DMS53 treated with DMSO at 0.1 percent for 48 hours (cell line): Measurements from ENCODE around the gene IQCH.
"Not testable (repeated sequence)": the region's sequence is repeated elsewhere in the genome, so short reads cannot be mapped to it uniquely, and the experiment has no call there.

Experiments
- DNase-seq: peaks from one replicate; lab custom pipeline; 2025; ENCODE audit not compliant: unreplicated experiment; lab: John Stamatoyannopoulos, UW

IQCH gene

DNA sequence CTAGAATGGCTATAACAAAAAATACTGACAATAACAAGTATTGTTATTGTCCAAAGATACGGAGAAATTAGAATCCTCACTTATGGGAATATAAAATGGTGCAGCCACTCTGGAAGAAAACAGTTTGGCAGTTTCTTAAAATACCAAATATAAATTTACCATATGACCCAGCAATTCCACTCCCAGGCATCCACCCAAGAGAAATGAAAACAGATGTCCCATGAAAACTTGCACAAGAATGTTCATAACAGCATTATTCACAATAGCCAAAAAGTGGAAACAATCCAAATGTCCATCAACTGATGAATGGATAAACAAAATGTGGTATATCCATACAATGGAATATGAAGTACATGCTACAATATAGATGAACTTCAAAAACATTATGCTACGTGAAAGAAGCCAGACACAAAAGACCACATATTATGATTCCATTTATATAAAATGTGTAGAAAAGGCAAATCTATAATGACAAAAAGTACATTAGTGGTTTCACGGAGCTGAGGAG, 9.6 kb upstream of the IQCH start:
- DNase-seq, result no peak

DNA sequence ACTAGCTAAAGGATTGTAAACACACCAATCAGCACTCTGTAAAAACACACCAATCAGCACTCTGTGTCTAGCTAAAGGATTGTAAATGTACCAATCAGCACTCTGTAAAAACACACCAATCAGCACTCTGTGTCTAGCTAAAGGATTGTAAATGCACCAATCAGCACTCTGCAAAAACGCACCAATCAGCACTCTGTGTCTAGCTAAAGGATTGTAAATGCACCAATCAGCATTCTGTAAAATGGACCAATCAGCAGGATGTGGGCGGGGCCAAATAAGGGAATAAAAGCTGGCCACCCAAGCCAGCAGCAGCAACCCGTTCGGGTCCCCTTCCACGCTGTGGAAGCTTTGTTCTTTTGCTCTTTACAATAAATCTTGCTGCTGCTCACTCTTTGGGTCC, 8.0 kb upstream of the IQCH start:
- DNase-seq, result not testable (repeated sequence)

DNA sequence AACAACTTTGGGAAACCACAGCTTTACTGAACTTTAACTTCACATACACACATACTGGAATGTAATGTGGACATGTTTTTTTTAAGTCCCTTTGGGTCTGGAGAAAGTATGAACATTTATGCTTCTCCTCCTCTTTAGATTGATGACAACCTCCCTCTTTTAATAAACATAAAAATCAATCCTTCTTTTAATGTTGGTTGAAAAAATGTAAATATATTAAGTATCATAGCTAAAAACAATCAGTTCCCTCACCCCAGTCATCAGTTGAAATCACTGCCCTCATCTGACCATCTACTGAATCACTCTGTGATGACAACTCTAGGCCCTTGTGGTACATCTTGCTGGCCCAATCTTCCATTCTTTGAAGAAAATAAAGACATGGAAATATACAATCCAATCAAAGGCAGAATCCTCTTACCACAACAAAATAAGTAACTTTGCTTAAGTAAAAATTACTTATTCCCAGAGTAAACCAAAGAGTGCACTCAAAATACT, 6.5 kb upstream of the IQCH start:
- no peak for DNase-seq

DNA sequence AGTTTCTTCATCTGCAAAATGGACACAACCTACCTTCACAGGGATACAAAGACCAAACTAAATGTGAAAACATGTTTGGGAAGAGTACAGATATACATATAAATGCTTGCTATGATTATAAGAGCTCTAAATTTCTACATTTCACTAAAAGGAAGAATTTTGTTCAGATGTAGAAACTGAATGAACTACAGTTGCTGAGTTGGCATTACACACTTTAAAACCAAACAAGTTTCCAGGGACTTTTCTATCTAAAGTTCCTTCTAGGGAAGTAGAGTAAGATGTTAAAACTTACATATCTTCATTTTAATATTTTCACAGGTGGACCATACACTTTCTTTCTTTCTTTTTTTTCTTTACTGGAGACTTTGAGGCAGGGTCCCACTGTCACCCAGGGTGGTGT, 4.8 kb upstream of the IQCH start:
- no peak for DNase-seq

DNA sequence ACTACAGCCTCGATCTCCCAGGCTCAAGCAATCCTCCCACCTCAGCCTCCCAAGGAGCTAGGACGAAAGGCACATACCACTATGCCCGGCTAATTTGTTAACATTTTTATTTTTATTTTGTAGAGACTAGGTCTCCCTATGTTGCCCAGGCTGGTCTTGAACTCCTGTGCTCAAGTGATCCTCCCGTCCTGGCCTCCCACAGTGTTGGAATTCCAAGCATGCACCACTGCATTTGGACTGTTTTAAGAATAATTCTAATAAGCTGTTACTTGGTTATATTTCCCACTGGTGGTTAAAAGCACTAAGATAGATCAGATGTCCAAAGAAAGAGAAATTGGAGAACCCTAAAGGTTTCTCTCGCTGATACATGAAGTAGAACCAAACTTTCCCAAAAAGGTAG, 3.3 kb upstream of the IQCH start:
- no peak for DNase-seq

DNA sequence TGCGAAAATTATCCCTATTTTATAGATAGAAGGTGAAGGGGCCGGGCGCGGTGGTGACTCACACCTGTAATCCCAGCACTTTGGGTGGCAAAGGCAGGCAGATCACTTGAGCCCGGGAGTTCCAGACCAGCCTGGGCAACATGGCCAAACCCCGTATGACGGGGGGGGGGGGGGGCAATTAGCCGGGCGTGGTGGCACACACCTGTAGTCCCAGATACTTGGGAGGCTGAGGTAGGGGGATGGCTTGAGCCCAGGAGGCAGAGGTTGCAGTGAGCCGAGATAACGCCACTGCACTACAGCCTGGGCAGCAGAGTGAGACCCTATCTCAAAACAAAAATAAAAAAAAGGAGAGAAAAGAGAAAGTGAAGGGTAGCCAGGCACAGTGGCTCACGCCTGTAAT, 1.5 kb upstream of the IQCH start:
- no peak for DNase-seq

DNA sequence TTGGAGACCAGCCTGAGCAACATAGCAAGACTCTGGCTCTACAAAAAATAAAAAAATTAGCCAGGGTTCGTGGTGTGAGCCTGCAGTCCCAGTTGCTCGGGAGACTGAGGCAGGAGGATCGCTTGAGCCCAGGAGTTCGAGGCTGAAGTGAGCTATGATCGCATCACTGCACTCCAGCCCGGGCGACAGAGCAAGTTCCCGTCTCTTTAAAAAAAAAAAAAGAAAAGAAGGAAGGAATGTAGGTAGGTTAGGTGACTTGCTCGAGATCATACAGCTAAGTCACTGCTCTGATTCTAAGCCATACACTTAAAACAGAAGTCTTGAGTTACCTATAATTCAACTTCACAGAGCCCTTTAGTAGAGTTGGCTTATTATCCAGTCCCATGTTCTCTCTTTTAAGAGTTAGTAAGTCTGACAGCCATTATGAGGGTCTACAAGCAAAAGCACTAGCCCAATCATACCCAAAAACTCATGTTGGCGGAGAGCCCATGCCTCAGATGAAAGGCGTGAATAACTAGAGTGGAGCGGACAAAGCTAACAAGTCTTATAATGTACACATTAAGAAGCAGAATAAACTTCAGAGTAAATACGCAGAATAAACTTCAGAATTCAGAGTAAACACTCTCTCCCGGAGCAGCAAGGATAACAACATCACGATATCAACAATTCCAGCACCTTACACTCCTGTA, 893 bp upstream of the IQCH start:
- DNase-seq, result no peak

DNA sequence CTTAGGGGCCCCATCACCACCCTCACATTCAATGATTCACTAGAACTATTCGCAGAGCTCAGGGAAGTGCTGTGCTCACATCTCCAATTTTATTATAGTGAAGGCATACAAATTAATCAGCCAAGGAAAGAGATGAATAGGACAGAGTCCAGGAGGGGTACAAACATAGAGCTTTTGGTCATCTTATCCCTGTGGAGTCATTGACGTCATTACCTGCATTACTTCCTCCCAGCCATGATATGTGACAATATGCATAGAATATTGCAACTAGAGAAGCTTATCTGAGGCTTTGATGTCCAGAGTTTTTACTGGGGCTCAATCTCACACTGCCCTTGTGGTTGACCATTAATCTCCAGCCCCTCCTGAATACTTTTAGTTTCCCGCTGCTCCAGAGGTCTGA, 1.5 kb downstream of the IQCH start:
- DNase-seq, result no peak

DNA sequence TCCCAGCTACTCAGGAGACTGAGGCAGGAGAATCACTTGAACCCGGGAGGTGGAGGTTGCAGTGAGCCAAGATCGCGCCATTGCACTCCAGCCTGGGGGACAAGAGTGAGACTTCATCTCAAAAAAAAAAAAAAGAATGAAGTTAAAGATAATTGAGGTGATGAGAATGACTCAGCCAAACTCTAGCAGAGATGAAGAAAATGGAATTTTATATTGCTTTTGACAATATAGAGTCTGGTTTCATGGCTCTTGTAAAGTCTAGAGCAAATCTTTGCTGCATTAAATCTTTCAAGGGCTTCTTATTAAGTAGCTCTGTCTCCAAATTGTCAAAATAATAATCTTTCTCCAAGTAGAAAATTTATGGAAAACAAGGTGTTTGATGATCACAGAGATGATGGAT, 3.8 kb downstream of the IQCH start:
- DNase-seq, result not testable (repeated sequence)

DNA sequence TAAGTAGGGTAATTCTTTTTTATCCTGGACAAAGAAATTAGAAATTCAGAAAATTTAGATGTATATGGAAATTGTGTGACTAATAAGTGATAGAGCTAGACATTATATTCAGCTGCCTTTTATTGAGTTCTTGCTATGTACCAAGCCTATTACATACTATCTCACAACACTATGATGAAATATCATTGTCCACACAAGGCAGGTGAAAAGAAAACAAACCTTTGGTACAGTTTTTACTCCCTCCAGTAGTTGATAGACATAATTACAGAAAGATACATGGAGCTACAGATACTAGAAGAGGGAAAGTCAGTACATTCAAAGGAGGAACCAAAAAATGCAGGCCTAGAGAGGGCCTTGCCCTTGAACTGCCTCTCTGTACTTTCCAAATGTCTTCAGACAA, 4.8 kb downstream of the IQCH start:
- no peak for DNase-seq

DNA sequence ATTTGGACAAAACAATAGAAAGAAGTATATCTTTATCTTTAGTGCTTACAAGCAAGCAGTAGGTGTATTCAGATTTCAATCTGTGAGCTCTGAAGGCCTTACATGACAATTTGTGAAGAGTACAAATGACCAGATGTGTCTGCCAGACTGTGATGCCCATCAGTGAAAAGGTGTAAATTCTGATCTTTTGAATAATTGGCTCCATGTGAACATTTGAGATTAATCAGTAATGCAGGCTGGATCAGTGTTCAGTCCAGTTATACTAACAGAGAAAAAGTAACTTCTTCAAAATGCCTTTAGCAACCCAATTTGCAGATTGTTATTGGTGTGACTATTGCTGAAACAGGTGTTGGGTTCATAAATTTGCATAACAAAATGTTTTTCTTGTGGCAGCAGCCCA, 5.2 kb downstream of the IQCH start:
- no peak for DNase-seq

DNA sequence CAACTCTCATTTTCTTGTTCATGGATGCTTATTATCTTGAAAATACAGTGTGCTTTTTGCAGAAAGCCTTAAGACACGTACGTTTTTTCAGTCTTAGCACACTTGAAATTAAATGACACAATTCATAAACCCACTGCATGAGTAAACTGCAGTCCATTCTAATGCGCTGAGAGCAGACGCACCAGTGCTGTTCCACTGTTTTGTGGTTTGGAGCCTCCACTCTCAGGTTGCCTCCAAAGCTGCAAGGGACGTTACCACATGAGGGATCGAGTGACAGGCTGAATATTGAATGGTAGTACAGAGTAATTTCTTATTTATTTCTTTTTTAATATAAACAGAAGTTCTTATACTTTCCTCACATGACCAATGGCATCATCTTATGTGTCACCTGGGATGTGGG, 12.3 kb downstream of the IQCH start:
- DNase-seq, result no peak

DNA sequence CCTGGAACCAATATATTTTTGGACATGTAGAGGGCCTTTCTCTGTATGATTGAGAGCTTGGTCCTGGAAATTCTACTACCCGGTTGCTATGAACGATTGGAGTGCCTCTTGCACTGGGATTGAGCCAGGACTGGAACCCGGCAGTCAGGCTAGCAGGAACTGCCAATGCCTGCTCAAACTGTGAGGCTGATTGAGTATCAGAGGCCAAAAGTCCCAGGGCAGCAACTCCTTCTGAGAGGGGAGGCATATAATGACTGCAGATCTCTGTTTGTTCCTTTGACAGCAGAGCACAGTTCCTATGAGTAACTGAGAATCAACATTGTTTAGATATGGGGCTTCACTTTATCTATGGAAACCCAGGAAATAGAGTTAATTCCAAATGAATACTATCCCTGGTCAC, 12.9 kb downstream of the IQCH start:
- no peak for DNase-seq

DNA sequence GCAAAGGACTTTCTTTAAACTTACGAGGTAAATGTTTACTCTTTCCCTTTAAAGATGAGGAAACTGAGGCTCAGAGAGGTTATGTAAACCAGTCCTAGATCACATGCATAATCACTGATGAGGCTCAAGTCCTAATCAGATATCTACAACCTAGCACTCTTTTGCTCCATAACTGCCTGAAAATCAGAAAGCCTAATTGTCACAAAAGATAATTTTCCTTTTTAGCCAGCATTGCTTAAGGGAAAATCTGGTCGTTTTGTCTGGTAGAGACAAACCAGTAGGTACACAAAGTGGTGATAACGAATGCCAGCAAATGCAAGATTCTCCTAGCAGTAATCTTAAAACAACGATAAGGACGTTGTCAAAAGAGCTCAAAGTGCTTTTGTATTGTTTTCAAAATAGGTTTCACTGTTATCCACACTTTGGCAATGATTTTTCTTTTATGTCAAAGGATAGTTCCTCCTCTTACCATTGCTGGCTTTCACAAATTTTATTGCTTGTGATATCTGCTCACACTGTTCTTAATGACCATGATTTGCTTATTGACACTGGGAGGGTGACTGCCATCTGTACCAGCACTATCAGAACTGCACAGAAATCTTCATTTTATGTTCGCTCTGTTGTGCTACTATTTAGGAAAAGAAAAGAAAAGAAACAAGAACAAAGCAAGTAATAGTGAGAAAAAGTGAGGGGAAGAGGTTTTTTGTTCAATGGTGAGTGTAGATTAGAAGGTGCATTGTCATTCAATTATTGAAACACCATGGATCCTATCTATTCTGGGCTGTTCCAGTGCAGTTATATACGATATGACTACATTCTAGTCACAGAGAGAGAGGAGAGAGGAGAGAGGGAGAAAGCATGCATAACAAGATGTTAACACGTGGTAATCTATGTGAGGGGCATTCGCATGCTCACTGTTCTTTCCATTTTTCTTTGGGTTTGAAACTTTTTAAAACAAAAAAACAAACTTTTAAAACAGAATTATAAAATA, 13.7 kb downstream of the IQCH start:
- no peak for DNase-seq

DNA sequence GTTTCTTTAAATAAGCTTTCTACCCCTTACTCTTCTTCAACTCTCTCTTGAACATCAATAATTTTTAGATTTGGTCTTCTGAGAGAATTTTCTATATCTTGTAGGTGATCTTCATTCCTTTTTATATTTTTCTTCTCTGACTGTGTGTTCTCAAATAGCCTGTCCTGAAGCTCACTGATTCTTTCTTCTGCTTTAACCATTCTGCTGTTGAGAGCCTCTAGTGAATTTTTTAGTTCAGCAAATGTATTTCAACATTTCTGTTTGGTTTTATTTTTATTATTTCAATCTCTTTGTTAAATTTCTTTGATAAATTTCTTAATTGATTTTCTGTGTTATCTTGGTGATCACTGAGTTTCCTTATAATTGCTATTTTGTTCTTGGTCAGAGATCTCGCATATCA, 19.6 kb downstream of the IQCH start:
- DNase-seq, result no peak

DNA sequence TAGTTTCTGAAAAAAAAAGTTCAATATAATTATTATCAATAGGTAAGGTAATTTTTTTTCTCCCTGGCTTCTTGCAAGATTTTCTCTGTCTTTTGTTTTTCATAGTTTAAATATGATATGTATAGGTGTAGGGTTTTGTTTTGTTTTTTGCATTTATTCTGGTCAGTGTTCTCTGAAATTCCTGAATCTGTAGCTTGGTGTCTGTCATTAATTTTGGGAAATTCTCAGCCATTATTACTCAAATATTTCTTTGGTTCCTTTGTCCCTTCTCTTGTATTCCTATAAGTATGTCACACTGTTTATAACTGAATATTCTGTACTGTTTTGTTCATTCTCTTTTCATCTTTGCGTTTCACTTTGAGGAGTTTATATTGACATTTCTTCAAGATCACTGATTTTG, 22.1 kb downstream of the IQCH start:
- DNase-seq, result no peak

DNA sequence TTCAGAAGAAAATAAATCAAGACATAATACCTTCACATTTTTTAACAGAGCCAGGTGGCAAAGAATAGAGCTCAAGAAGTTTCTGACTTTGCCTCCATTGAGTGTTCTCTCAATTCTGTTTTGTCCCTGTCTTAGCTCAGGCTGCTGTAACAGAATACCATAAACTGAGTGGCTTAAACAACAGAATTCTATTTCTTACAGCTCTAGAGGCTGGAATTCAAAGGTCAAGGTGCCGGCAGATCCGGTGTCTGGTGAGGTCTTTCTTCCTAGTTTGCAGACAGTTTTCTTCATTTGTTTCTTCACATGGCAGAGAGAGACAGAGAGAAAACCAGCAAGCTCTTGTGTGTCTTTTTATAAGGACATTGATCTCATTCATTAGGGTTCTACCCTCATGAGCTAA, 25.6 kb downstream of the IQCH start:
- no peak for DNase-seq

DNA sequence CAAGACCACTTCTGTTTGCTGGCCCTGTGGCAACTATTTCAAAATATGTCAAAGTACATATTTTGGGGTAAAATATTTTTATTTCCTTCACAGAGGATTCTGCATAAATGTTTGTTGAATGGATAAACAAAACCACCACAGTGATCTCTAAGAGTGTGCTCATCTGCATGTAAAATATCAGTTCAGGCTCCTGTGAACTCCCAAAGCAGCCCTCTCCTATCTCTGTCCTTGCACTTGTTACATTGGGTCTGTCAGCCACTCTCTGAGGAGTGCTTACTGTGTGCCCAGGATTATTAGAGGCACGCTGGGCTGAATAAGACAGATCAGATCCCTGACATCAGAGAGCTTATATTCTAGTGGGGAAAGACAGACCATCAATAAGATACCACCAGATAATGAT, 27.1 kb downstream of the IQCH start:
- no peak for DNase-seq

DNA sequence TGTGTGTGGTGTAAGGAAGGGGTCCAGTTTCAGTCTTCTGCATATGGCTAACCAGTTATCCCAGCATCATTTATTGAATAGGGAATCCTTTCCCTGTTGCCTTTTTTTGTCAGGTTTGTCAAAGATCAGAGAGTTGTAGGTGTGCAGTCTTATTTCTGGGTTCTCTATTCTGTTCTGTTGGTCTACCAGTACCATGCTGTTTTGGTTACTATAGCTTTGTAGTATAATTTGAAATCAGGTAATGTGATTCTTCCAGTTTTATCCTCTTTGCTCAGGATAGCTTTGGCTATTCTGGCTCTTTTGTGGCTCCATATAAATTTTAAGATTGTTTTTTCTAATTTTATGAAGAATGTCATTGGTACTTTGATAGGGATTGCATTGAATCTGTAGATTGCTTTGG, 31.0 kb downstream of the IQCH start:
- not testable (repeated sequence) for DNase-seq

DNA sequence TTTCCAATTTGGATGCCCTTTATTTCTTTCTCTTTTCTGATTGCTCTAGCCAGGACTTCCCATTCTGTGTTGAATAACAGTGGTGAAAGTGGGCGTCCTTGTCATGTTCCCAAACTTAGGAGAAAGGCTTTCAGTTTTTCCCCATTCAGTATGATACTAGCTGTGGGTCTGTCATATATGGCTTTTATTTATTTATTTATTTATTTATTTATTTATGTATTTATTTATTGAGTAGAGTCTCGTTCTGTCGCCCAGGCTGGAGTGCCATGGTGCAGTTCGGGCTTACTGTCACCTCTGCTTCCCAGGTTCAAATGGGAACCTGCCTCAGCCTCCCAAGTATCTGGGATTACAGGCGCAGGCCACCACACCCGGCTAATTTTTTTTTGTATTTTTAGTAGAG, 31.8 kb downstream of the IQCH start:
- DNase-seq, result not testable (repeated sequence)

DNA sequence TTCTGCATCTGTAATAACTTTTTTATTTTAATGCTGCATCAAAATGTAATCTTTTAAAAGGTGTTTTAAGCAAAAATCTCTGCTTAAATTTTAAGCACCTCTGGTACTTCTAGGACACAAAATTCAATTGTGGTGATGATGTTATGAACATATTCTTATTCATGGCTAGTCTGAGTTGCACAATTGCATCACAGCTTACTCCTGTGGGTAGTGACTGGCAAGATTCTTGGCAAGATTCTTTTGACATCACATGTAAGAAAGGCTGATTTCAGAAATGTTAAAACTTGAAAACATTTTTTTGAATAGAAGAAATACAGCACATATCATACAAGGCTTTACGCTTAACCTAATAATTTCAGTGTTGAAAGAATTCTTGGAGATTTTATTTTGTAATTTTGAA, 35.7 kb downstream of the IQCH start:
- no peak for DNase-seq

DNA sequence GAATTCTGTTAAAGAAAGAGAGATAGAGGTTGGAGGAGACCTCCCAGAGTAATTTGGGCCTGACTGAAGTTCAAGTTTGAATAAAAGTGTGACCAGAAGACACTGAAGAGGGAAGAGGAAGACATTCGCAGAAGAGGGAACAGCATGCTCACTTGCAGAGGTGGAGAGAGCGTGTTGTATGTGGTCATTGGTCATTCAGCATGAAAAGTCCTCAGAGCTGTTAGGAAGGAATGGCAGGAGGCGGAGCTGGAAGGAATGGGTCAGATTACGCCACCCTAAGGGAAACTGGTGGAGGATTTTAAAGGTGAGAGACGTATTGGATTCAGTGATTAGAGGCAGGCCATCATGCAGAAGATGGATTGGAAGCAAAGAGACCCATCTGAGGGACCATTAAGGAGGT, 41.6 kb downstream of the IQCH start:
- DNase-seq, result no peak
